ENCODE measurements around the gene RFTN1. TPM values are rescaled to one million over a fixed set of nuclear protein-coding genes. Genes with fewer than 3 reads are reported as not detected.

Gene RFTN1
- 61.6 TPM for total RNA-seq

GRCh38 chr3:16513141-16514020, at the start of gene RFTN1:
Gene RFTN1, minus strand, starts transcription at chr3:16513699. Its CDS starts 19,830 bp downstream, at chr3:16493869.

Other genes with a start within 250 kb of the RFTN1 start
- 9.9 TPM for gene DPH3, start 248.8 kb downstream of the RFTN1 start, total RNA-seq
- 36.7 TPM for gene OXNAD1, start 248.5 kb downstream of the RFTN1 start, total RNA-seq
- not detected for gene DAZL, start 91.7 kb upstream of the RFTN1 start, total RNA-seq